Dermis blood vessel endothelial cell (primary cell): Measurements from ENCODE around the gene DNAAF5. TPM values are rescaled to one million over a fixed set of nuclear protein-coding genes. Genes with fewer than 3 reads are reported as not detected.

Source experiments
- DNase-seq: peaks from one replicate; pipeline ENCODE4 v3.0.0; 2010
- total RNA-seq: library from RNA; depleted of rRNA; stranded (reverse); fragments of >200 nt; gene quantifications from 2 replicates; pipeline ENCODE4 v1.2.3, GENCODE V29; 2014

The DNAAF5 gene
- 19.2 and 40.7 TPM in 2 replicates for total RNA-seq

DNA sequence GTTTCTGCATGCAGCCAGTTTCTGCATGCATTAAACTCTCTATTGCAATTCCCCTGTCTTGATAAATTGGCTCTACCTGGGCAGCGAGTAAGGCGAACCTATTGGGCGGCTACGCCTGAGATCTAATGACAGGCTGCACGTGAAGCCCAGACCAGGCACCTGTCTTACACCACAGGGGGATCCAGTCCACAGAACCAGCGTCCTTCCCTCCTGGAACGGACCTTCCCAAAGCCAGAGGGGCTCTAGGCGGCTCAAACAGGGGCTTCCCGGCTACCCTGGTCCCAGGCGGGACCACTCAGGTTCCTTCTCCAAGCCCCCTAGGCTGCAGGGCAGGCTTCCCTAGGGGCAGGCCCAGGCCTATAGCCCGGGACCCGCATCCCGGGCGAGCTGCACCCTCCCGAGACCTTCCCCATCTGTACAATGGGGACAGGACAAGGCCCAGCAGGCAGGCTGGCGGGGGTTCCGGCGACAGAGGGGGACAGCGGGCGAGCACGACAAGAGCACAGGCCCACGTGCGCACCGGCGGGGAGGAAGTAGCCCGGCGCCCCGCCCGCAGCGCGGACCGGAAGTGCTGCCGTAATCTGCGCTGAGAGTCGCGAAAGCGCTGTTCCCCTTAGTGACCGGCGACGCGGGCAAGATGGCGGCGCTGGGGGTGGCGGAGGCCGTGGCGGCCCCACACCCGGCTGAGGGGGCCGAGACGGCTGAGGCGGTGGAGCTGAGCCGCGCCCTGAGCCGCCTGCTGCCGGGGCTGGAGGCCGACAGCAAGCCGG, at the start of gene DNAAF5:
Gene DNAAF5, plus strand, starts transcription at position 616 of the 770 bp plus-strand sequence. Its CDS starts 22 bp downstream, at position 638.
- peak; percentile 90 for DNase-seq

- no peak for DNase-seq
Measured at GRCh38 chr7:676972-677385, 49.5 kb upstream of the DNAAF5 start.

DNA sequence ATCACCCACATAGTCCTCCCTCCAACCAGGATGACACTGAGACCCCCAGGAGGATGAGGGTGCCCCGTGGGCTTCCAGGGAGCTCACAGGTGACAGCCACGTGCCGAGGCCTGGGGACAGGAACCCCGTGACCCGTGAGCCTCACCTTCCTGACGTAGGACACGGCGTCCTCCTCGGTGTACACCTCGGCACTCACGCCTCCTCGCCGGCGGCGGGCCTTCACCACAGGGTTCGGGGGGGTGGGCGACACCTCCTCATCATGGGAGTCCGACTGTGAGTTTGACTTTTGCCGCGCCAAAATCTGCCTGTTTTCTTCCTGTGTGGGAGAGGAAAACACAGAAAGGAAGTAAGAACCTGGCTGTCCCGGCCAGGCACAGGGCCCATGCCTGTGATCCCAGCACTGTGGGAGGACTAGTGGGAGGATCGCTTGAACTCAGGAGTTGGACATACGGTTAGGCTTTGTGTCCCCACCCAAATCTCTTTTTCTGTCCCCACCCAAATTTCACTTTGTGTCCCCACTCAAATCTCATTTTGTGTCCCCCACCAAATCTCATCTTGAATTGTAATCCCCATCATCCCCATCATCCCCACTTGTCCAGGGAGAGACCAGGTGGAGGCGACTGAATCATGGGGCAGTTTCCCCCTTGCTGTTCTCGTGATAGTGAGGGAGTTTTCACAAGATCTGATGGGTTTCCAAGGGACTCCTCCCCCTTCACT, 45.9 kb upstream of the DNAAF5 start:
- no peak for DNase-seq

DNA sequence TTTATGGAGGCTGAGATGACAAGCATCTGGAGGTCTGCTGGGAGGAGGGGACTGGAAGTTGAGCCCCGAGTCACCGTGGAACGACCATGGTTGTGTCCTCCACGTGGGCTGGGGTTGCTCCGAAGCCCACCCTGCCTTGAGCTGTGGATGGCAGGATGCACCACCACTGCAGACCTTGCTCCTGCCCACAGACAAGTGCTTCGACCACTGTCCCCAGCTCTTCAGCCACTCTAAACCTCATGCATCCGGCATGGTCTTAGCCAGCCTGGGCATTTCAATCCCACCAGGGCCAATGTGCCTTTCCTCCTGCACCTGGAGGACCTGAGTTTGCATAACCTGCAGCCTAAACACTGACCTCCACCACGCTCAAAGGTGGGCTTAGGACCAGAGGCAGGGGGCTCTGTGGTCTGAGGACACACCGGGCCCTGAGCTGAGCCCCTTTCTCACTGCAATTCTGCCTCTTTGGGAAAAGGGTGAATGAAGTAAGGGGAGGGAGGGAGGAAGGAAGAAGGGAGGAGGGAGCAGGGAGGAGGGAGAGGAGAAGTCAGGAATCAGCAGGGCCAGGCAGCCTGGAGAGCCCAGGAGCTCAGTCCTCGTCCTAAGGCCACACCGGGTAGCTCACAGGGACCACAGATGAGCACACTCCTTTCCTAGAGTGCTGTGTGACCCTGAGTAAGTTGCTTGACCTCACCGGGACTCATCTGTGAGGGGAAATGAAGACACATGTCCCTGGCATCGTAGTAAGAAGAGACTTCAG, 44.8 kb upstream of the DNAAF5 start:
- no peak for DNase-seq

- DNase-seq, result no peak
Measured at GRCh38 chr7:682810-683209, 43.7 kb upstream of the DNAAF5 start.

DNA sequence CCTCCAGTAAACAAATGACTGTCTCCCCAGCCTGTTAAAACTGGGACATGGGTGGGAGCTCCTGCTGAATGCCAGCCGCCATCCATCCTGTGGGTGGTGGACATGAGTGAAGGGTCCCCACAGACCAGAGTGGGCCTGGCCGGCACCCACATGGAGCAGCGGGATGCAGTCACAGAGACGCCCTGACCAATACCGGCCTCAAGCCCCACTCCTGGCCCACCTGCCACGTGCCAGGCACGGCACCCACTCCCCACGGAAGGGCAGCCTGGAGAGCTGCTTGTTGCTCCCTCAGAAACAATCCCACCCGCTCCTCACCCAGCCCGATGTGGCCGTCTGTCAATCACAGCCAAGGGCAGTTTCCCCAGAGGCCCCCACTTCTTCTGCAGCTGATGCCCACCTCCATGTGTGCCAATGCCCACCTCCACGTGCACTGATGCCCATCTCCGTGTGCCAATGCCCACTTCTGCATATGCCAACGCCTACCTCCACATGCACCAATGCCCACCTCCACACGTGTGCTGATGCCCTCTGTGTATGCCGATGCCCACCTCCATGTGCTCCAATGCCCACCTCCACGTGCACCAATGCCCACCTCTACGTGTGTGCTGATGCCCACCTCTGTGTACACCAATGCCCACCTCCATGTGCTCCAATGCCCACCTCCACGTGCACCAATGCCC, 42.8 kb upstream of the DNAAF5 start:
- DNase-seq, result no peak

DNA sequence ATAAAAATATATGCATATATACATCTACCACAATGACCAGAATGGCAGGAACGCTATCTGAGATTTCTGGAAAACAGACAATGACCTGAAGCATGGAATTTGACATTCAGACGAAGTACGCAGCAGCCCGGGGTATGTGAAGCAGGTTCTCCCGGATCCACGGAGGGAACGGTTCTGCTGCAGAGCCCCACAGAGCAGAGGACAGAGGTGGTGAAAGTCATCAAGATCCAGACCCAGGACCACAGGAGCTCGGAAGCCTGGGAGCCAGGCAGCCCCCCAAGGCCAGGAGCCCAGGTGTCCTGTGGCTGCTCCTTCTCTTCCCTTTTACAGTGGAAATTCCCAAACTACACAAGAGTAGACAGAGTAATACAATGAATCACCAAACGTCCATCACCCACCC, 42.1 kb upstream of the DNAAF5 start:
- DNase-seq, result no peak

GRCh38 chr7:685540-685939, 41.0 kb upstream of the DNAAF5 start:
- no peak for DNase-seq

GRCh38 chr7:690478-691360, 35.8 kb upstream of the DNAAF5 start:
- DNase-seq, result no peak

GRCh38 chr7:691361-692045, 35.0 kb upstream of the DNAAF5 start:
- DNase-seq, result no peak

DNA sequence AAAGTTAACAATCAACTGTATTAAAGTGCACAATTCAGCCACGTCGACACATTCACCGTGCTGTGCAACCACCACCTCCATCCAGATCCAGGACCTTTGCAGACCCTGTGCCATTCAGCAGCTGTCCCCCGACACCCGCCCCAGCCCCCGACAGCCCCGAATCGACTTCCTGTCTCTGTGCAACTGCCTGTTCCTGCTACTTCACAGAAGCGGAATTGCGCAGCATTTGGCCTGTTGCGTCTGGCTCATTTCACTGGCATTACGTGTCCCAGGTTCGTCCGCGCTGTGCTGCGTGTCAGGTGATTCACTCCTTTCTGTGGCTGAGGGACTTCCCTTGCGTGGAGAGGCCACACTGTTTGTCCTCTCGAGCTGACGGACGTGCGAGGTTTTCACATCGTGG, 33.2 kb upstream of the DNAAF5 start:
- DNase-seq, result no peak

GRCh38 chr7:696426-696811, 30.1 kb upstream of the DNAAF5 start:
- no peak for DNase-seq

- DNase-seq, result peak; percentile 67
Measured at GRCh38 chr7:696812-697551, 29.5 kb upstream of the DNAAF5 start.

DNA sequence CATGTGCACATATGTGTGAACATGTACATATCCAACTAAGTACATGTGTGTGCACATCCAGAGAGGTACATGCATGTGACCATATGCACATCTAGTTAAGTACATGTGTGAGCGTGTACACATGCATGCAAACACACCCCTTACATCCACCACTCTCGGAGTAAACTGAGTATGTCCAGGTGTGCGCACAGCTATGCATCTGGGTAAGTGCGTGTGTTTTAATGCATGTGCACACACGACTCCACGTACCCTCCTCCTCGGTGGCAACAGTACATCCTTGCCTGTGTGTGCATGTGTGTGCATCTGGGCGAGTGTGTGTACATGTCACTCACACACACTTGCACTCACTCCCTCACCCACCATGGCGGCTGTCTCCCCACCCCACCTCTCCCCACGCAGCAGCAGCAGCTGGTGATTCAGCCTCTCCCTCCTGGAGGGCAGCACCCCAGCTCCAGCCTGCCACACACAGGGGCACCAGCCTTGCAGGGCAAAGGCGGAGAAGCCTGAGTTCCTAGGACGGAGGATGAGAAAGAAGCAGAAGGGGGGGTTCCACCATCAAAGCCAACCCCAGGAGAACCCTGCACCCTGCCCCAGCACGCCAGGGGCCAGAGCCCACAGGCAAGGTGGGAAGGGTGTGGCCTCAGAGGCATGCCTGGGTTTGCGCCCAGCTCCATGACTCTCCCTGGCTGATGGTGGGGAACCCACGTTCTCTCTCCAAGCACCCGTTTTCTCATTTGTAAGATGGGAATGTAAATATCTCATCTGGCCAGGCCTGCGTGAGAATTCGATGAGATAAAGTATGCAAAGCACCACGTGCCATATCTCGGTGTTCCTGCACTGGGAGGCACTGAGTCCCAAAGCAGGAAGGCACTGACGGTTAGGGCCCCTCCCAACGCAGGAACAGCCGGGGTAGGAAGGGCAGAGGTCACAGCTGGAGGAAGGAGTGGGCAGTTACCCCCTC, 27.7 kb upstream of the DNAAF5 start:
- DNase-seq, result peak; percentile 80

- no peak for DNase-seq
Measured at GRCh38 chr7:699476-700170, 26.9 kb upstream of the DNAAF5 start.

DNA sequence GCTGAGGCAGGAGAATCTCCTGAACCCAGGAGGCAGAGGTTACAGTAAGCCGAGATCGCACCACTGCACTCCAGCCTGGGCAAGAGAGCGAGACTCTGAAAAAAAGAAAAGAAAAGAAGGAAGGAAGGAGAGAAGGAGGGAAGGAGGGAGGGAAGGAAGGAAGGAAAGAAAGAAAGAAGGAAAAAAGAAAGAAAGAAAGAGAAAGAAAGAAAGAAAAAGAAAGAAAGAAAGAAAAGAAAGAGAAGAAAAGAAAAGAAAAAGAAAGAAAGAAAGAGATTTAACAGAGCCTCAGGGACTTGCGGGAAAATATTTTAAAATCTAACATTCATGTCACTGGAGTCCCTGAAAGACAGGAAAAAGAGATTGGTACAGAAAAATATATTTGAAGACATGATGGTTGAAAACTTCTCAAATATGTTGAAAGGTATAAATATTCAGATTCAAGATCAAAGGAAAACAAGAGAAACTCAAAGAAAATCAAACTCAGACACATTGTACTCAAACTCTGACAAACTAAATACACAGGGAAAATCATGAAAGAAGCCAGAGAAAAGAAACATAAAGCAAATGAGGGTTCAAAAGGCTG, 25.3 kb upstream of the DNAAF5 start:
- no peak for DNase-seq

DNA sequence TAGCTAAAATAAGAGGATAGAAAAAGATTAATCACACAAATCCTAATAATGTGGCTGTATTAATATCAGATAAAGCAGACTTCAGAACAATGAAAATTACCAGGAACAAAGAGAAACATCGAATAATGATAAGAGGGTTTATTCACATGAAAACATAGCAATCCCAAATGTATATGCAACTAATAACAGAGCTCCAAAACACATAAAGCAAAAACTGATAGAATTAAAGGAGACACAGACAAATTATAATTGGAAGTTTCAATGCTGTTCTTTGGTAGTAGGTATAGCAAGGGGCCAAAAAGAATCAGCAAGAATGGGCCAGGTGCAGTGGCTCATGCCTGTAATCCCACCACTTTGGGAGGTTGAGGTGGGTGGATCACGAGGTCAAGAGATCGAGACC, 23.4 kb upstream of the DNAAF5 start:
- DNase-seq, result no peak

- no peak for DNase-seq
Measured at GRCh38 chr7:706721-707120, 19.8 kb upstream of the DNAAF5 start.
